G401.6 (cell line): Measurements from ENCODE around the gene ABHD16B.

Source experiments
- FAIRE-seq: peaks from 2 replicates; lab custom pipeline; 2012; peaks lifted over from hg19 to GRCh38; lab: Jason Lieb, UNC

Gene ABHD16B

GRCh38 chr20:63895952-63896263 lies 34.6 kb downstream of the ABHD16B start:
- no peak for FAIRE-seq

GRCh38 chr20:63896264-63897105 lies 35.2 kb downstream of the ABHD16B start:
- no peak for FAIRE-seq

GRCh38 chr20:63897978-63898561 lies 36.8 kb downstream of the ABHD16B start:
- FAIRE-seq, result no peak

DNA sequence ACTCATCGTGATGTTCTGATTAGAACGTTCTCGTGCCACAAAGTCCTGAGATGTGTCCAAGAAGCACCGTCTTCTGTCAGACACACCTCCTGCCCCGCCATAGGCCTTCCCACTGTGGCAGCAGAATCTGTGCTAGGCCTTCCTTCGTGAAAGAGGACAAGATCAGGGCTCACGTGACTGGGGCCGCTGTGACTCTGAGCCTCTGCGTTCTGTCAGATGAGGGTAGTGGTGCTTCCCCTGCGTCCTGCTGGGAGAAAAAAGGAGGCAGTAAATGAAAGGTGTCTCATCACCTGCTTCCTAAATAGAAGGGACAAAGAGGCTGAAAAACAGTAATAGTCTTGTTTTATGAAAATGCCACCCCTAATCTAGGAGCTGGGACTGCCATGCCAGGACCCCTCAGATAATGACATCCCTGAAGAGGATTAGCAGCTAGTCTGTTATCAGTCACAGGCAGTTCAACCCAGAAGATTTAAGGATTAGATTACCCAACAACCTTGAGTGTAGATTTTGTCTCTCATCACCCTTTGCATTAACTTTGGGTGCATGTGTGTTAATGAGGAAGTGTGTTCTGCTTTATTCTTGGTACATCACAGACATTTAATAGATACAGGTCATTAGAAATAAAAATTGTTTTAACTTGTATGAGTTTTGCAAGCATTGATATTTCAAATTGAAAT lies 37.7 kb downstream of the ABHD16B start:
- FAIRE-seq, result no peak

DNA sequence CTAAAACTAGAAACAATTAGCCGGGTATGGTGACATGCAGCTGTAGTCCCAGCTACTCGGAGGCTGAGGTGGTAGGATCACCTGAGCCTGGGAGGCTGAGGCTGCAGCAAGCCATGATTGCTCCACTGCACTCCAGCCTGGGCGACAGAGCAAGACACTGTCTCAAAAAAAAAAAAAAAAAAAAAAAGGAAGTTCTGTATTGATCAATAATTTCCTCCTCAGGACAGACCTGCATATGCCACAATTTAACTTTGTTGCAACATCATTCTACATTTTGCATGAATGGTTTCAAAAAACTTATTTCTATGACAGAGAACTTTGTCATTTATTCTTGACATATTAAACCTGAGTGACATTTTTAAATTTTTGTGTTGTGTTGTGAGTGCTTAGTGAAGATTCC lies 39.1 kb downstream of the ABHD16B start:
- FAIRE-seq, result no peak

GRCh38 chr20:63903796-63904561 lies 42.7 kb downstream of the ABHD16B start:
- no peak for FAIRE-seq

GRCh38 chr20:63908008-63908682 lies 46.8 kb downstream of the ABHD16B start:
- no peak for FAIRE-seq

GRCh38 chr20:63911176-63911575 lies 49.9 kb downstream of the ABHD16B start:
- no peak for FAIRE-seq
